SK-N-SH (cell line): ENCODE data around the gene RAET1E.

Experiments
- CTCF ChIP-seq: fragments of 200-600 bp; sonication (generic); IDR thresholded peaks from 2 replicates; pipeline ENCODE4 v1.6.1; 2017; ENCODE audit warnings: antibody characterized with exemption, mild to moderate bottlenecking, moderate library complexity
- EP300 ChIP-seq, 2 experiments: IDR thresholded peaks; 2 replicates each; pipeline versions ENCODE4 v1.4.0 to v1.6.1; 2012; ENCODE audit warnings: borderline replicate concordance in 1 of 2, low read depth in 1 of 2, low read length in 1 of 2
- EZH2phosphoT487 ChIP-seq: fragments of 200-600 bp; sonication (generic); IDR thresholded peaks from 2 replicates; pipeline ENCODE4 v1.6.1; 2017; ENCODE audit warnings: low read depth, mixed run types, mild to moderate bottlenecking, antibody characterized with exemption, moderate library complexity, borderline replicate concordance
- GABPA ChIP-seq: IDR thresholded peaks from 2 replicates; pipeline ENCODE4 v1.4.0; 2012; ENCODE audit warnings: low read depth, mild to moderate bottlenecking
- GATA2 ChIP-seq: sonication (generic); formaldehyde crosslinking; IDR thresholded peaks from 2 replicates; pipeline ENCODE4 v1.5.0; 2020; ENCODE audit warnings: mild to moderate bottlenecking, missing genetic modification reagents
- JUND ChIP-seq: IDR thresholded peaks from 2 replicates; pipeline ENCODE4 v1.4.0; 2012
- NRF1 ChIP-seq: IDR thresholded peaks from 2 replicates; pipeline ENCODE4 v1.6.1; 2012; ENCODE audit warnings: low read depth, mild to moderate bottlenecking, low read length
- RAD21 ChIP-seq: IDR thresholded peaks from 2 replicates; pipeline ENCODE4 v1.6.1; 2012; ENCODE audit warnings: mild to moderate bottlenecking, low read length
- REST ChIP-seq: IDR thresholded peaks from 2 replicates; pipeline ENCODE4 v1.6.1; 2012; ENCODE audit warnings: mild to moderate bottlenecking, low read depth, low read length, moderate library complexity
- RXRA ChIP-seq: IDR thresholded peaks from 2 replicates; pipeline ENCODE4 v1.4.0; 2012; ENCODE audit warnings: low read depth, mild to moderate bottlenecking, borderline replicate concordance
- SIN3A ChIP-seq: IDR thresholded peaks from 2 replicates; pipeline ENCODE4 v1.6.1; 2012; ENCODE audit warnings: low read depth, mild to moderate bottlenecking, low read length, moderate library complexity, borderline replicate concordance
- TEAD4 ChIP-seq: IDR thresholded peaks from 2 replicates; pipeline ENCODE4 v1.4.0; 2012; ENCODE audit warnings: mild to moderate bottlenecking, borderline replicate concordance; ENCODE audit not compliant: insufficient read depth
- USF2 ChIP-seq: fragments of 150-350 bp; IDR thresholded peaks from 2 replicates; pipeline ENCODE4 v1.6.1; 2017; ENCODE audit warnings: antibody characterized with exemption, low read length, low read depth, borderline replicate concordance
- TF ChIP-seq, protein P1 (sequence below): IDR thresholded peaks from 2 replicates; pipeline ENCODE4 v1.4.0; 2012; ENCODE audit warnings: low read depth

DNA sequence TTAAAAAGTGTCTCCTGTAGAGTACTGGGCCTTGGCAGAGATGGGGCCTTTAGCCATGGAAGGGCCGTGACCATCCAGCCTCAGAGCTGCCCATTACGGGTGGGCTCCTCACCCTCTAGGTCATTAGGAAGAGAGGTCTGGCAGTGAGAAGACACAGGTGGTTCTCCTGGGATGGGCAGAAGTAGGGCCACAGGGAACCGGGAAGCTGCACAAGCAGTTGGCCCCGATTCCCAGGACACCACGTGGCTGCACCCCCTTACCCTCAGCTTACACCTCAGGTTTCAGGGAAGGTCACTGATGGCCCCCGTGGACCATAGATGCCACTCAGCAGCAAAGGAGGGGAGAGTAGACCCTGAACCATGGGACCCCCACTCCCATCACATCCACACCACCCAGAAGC, 23.4 kb upstream of the RAET1E start:
- TF ChIP-seq REST (no peak), RXRA (no peak), EP300 (IDR thresholded peaks at IDR 0.05; ENCODE audit: borderline replicate concordance in 1 of 2, low read depth in 1 of 2, low read length in 1 of 2) (no peak), JUND (no peak), SIN3A (no peak), CTCF (no peak), EZH2phosphoT487 (no peak), TEAD4 (no peak), GATA2 (CRISPR knock-in tag) (no peak), NRF1 (no peak), RAD21 (no peak), GABPA (no peak), USF2 (no peak)
- TF ChIP-seq, protein P1, sequence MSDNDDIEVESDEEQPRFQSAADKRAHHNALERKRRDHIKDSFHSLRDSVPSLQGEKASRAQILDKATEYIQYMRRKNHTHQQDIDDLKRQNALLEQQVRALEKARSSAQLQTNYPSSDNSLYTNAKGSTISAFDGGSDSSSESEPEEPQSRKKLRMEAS, result no peak
